Mesendoderm (in vitro differentiated cells): ENCODE measurements around the gene SMIM38.

Experiments used
- DNase-seq: peaks from one replicate; pipeline ENCODE4 v3.0.0; 2013
- H2AK5ac ChIP-seq: 2 replicates; pipeline ENCODE4 v1.6.1; 2013; ENCODE audit warnings: low read length, inconsistent platforms
- H2BK120ac ChIP-seq: 2 replicates; pipeline ENCODE4 v1.6.1; 2013; ENCODE audit warnings: low read depth, mild to moderate bottlenecking, low read length, moderate library complexity, mixed read lengths
- H2BK15ac ChIP-seq: replicated peaks from 2 replicates; pipeline ENCODE4 v1.6.1; 2013; ENCODE audit warnings: low read depth, mild to moderate bottlenecking, moderate library complexity
- H2BK5ac ChIP-seq: 2 replicates; pipeline ENCODE4 v1.6.1; 2013; ENCODE audit warnings: low read length, inconsistent platforms
- H3K18ac ChIP-seq: 2 replicates; pipeline ENCODE4 v1.6.1; 2013; ENCODE audit warnings: mild to moderate bottlenecking, low read length, mixed read lengths
- H3K23ac ChIP-seq: one replicate; pipeline ENCODE4 v1.6.1; 2013; ENCODE audit warnings: low read length
- H3K27ac ChIP-seq: 2 replicates; pipeline ENCODE4 v1.5.1; 2013; ENCODE audit warnings: low read depth, mild to moderate bottlenecking, inconsistent platforms, low read length, moderate library complexity
- H3K27me3 ChIP-seq: 2 replicates; pipeline ENCODE4 v1.6.1; 2013; ENCODE audit warnings: low read length, control low read depth, mild to moderate bottlenecking, inconsistent platforms; ENCODE audit not compliant: insufficient read depth, poor library complexity
- H3K36me3 ChIP-seq: 2 replicates; pipeline ENCODE4 v1.6.1; 2013; ENCODE audit warnings: low read length, inconsistent platforms; ENCODE audit not compliant: control insufficient read depth, insufficient read depth
- H3K4ac ChIP-seq: one replicate; pipeline ENCODE4 v1.6.1; 2013; ENCODE audit warnings: low read depth, mild to moderate bottlenecking, low read length, moderate library complexity
- H3K4me1 ChIP-seq: 2 replicates; pipeline ENCODE4 v1.6.1; 2013; ENCODE audit warnings: low read depth, low read length, inconsistent platforms; ENCODE audit not compliant: control insufficient read depth
- H3K4me2 ChIP-seq: 2 replicates; pipeline ENCODE4 v1.6.1; 2013; ENCODE audit warnings: low read length
- H3K4me3 ChIP-seq: 2 replicates; pipeline ENCODE4 v1.5.1; 2013; ENCODE audit warnings: mild to moderate bottlenecking, low read length
- H3K56ac ChIP-seq: one replicate; pipeline ENCODE4 v1.6.1; 2013; ENCODE audit warnings: low read length
- H3K79me1 ChIP-seq: 2 replicates; pipeline ENCODE4 v1.6.1; 2013; ENCODE audit warnings: low read length, inconsistent platforms
- H3K79me2 ChIP-seq: 2 replicates; pipeline ENCODE4 v1.6.1; 2013; ENCODE audit warnings: mild to moderate bottlenecking, low read length; ENCODE audit not compliant: control insufficient read depth, insufficient read depth
- H3K9ac ChIP-seq: 2 replicates; pipeline ENCODE4 v1.6.1; 2013; ENCODE audit warnings: low read length, inconsistent platforms
- H4K5ac ChIP-seq: one replicate; pipeline ENCODE4 v1.6.1; 2013; ENCODE audit warnings: low read length
- H4K8ac ChIP-seq: one replicate; pipeline ENCODE4 v1.6.1; 2013; ENCODE audit warnings: low read depth, mild to moderate bottlenecking, control low read depth, low read length, moderate library complexity
- WGBS: extraction: QIAGEN DNeasy Blood & Tissue Kit; methylation state at CpG from one replicate; pipeline ENCODE4 v1.1.7; 2013; ENCODE audit warnings: low lambda C conversion rate, missing lambda C conversion rate; ENCODE audit not compliant: insufficient coverage; ENCODE audit errors: extremely low coverage; 5-methylcytosine and 5-hydroxymethylcytosine counted together

The SMIM38 gene

GRCh38 chr11:69109101-69109500 lies 46.6 kb upstream of the SMIM38 start:
- H3K4me1 ChIP-seq, result no peaks in the 10 kb centered on the region
- no peaks in the 10 kb centered on the region for H3K79me2 ChIP-seq

GRCh38 chr11:69110451-69110850 lies 45.3 kb upstream of the SMIM38 start:
- no peak overlapping the region for H2AK5ac ChIP-seq

More at GRCh38 chr11:69109101-69109500, 46.6 kb upstream of the SMIM38 start:
- H4K8ac ChIP-seq, result no peak overlapping the region
- H3K4me3 ChIP-seq, result no peak overlapping the region
- no peak overlapping the region for H3K4me2 ChIP-seq
- H3K18ac ChIP-seq, result no peak overlapping the region
- H3K27me3 ChIP-seq, result no peaks in the 10 kb centered on the region
- H3K56ac ChIP-seq, result no peak overlapping the region
- no peaks in the 10 kb centered on the region for H3K79me1 ChIP-seq
- no peak overlapping the region for H3K9ac ChIP-seq
- H3K4ac ChIP-seq, result no peak overlapping the region
- no peaks in the 10 kb centered on the region for H3K36me3 ChIP-seq
- no peak overlapping the region for H3K23ac ChIP-seq
- no peak overlapping the region for H3K27ac ChIP-seq
- no peak overlapping the region for H2BK5ac ChIP-seq
- H4K5ac ChIP-seq, result no peak overlapping the region
- H2AK5ac ChIP-seq, result no peak overlapping the region
- no peak for DNase-seq
- H2BK120ac ChIP-seq, result no peak overlapping the region
- WGBS, result no CpG with 5 or more reads among the region's 2 CpGs
- H2BK15ac ChIP-seq, result no peak overlapping the region

GRCh38 chr11:69111624-69112542 lies 43.9 kb upstream of the SMIM38 start:
- Histone ChIP-seq H3K36me3 (no peaks in the 10 kb centered on the region), H3K79me2 (no peaks in the 10 kb centered on the region)

More at GRCh38 chr11:69110451-69110850, 45.3 kb upstream of the SMIM38 start:
- no peak for DNase-seq
- Histone ChIP-seq H2BK5ac (no peak overlapping the region), H3K79me2 (no peaks in the 10 kb centered on the region), H3K4ac (no peak overlapping the region), H3K56ac (no peak overlapping the region), H4K5ac (no peak overlapping the region), H3K4me1 (no peaks in the 10 kb centered on the region), H3K23ac (no peak overlapping the region), H3K36me3 (no peaks in the 10 kb centered on the region), H3K4me2 (no peak overlapping the region), H4K8ac (no peak overlapping the region), H3K27me3 (no peaks in the 10 kb centered on the region), H3K27ac (no peak overlapping the region), H3K79me1 (no peaks in the 10 kb centered on the region), H3K4me3 (no peak overlapping the region), H3K9ac (no peak overlapping the region), H2BK15ac (no peak overlapping the region), H2BK120ac (no peak overlapping the region), H3K18ac (no peak overlapping the region)
- 98% methylated on average over 6 of the region's 6 CpGs for WGBS

GRCh38 chr11:69113226-69113625 lies 42.5 kb upstream of the SMIM38 start:
- H3K27ac ChIP-seq, result no peak overlapping the region
- no peak overlapping the region for H3K9ac ChIP-seq
- H3K56ac ChIP-seq, result no peak overlapping the region

More at GRCh38 chr11:69111624-69112542, 43.9 kb upstream of the SMIM38 start:
- Histone ChIP-seq H3K79me1 (no peaks in the 10 kb centered on the region), H3K18ac (no peak overlapping the region), H4K8ac (no peak overlapping the region), H3K4me3 (no peak overlapping the region), H3K56ac (no peak overlapping the region), H2AK5ac (no peak overlapping the region), H3K27ac (no peak overlapping the region), H3K27me3 (no peaks in the 10 kb centered on the region), H4K5ac (no peak overlapping the region), H3K4me1 (no peaks in the 10 kb centered on the region), H2BK120ac (no peak overlapping the region), H3K4me2 (no peak overlapping the region), H3K23ac (no peak overlapping the region), H2BK15ac (no peak overlapping the region), H3K4ac (no peak overlapping the region), H2BK5ac (no peak overlapping the region), H3K9ac (no peak overlapping the region)
- no CpG with 5 or more reads among the region's 20 CpGs for WGBS
- no peak for DNase-seq

GRCh38 chr11:69113646-69114340 lies 41.9 kb upstream of the SMIM38 start:
- WGBS, result no CpG with 5 or more reads among the region's 22 CpGs
- no peak overlapping the region for H3K56ac ChIP-seq
- no peak for DNase-seq
- H3K4ac ChIP-seq, result no peak overlapping the region
- H3K79me1 ChIP-seq, result no peaks in the 10 kb centered on the region
- no peak overlapping the region for H3K27ac ChIP-seq
- no peaks in the 10 kb centered on the region for H3K36me3 ChIP-seq
- no peak overlapping the region for H3K9ac ChIP-seq
- H3K4me2 ChIP-seq, result no peak overlapping the region
- H3K23ac ChIP-seq, result no peak overlapping the region
- H2AK5ac ChIP-seq, result no peak overlapping the region
- H4K5ac ChIP-seq, result no peak overlapping the region
- H3K27me3 ChIP-seq, result no peaks in the 10 kb centered on the region
- H2BK120ac ChIP-seq, result no peak overlapping the region
- H3K18ac ChIP-seq, result no peak overlapping the region
- H4K8ac ChIP-seq, result no peak overlapping the region
- no peak overlapping the region for H2BK15ac ChIP-seq
- H3K4me1 ChIP-seq, result no peaks in the 10 kb centered on the region
- H3K79me2 ChIP-seq, result no peaks in the 10 kb centered on the region
- no peak overlapping the region for H3K4me3 ChIP-seq
- H2BK5ac ChIP-seq, result no peak overlapping the region

More at GRCh38 chr11:69113226-69113625, 42.5 kb upstream of the SMIM38 start:
- Histone ChIP-seq H3K79me2 (no peaks in the 10 kb centered on the region), H4K8ac (no peak overlapping the region), H2BK120ac (no peak overlapping the region), H3K4me2 (no peak overlapping the region), H3K36me3 (no peaks in the 10 kb centered on the region), H3K4me3 (no peak overlapping the region), H2BK5ac (no peak overlapping the region), H3K4me1 (no peaks in the 10 kb centered on the region), H3K23ac (no peak overlapping the region), H2BK15ac (no peak overlapping the region), H3K4ac (no peak overlapping the region), H3K18ac (no peak overlapping the region), H3K79me1 (no peaks in the 10 kb centered on the region), H3K27me3 (no peaks in the 10 kb centered on the region), H4K5ac (no peak overlapping the region), H2AK5ac (no peak overlapping the region)
- no peak for DNase-seq
- no CpG with 5 or more reads among the region's 10 CpGs for WGBS
